Left kidney (tissue), 2 donors: ENCODE data around the gene JAG1. TPM values are rescaled to one million over a fixed set of nuclear protein-coding genes. Genes with fewer than 3 reads are reported as not detected.

ENCODE experiments used
- DNase-seq: peaks from one replicate; pipeline ENCODE4 v3.0.0-alpha.2; 2013
- polyA plus RNA-seq: library from polyadenylated mRNA; unstranded; fragments of 120-200 nt; gene quantifications from one replicate; pipeline ENCODE4 v1.2.1, GENCODE V29; 2013; ENCODE audit not compliant: insufficient read length

JAG1 gene
- polyA plus RNA-seq, 1 donor: 213 TPM

DNA sequence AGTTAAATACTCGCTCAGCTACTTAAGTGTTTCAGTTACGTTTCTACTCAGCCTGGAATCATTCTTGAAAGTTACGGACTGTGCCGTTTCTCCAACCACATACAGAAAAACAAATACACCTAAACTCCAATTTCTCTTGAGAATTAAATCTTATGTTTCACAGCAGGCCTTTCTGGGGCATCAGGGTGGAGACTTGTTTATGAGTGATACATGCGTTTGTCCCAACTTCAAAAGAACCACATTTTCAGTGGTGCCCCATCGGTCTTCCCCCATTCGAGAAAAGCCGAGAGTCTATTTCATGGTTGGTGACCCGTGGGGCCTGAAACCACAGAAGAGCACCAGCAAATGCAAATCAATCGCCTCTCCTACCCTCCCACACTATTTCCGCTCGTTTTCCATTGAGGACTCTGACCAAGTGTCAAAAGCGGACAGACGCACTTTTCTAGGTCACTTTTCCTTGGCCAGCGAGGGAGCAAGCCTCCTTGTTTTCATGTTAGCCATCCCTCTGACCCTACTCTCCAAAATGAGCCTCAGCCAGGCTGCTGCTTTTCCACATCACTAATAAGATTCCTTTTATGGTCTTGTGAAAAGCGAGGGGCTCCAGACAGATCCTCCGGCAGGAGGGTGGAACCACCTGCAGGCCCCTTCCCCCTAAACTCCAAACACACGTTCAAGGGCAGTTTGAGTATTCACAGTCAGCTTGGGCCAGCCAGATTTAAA is 3.1 kb downstream of the JAG1 start:
- DNase-seq: no peak

DNA sequence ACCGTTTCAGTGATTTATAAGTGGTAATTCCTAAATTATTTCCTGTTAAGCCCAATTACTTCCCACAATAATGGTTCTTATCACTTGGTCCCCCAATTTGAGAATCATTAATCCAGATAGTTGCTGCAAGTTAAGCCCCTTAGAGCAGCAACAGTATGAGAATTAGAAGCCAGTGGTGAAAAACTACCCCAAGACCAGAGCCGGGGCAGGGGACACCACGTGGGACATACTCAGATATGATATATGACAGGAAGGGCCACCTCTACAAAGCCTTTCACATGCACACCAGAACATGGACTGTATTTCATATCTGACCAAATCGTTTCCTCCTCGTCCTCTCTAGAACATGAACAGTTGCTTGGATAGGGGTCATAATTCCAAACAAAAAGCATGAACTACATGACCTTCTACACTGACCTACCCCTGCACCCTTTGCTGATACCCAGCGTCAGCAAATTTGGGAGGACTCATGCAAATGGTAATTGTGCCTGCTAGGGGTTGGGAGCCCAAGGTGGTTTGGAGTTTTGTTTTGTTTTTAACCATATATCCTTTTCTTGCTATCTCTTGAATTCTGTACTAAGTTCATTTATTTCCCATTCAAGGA is 3.9 kb downstream of the JAG1 start:
- no peak for DNase-seq

DNA sequence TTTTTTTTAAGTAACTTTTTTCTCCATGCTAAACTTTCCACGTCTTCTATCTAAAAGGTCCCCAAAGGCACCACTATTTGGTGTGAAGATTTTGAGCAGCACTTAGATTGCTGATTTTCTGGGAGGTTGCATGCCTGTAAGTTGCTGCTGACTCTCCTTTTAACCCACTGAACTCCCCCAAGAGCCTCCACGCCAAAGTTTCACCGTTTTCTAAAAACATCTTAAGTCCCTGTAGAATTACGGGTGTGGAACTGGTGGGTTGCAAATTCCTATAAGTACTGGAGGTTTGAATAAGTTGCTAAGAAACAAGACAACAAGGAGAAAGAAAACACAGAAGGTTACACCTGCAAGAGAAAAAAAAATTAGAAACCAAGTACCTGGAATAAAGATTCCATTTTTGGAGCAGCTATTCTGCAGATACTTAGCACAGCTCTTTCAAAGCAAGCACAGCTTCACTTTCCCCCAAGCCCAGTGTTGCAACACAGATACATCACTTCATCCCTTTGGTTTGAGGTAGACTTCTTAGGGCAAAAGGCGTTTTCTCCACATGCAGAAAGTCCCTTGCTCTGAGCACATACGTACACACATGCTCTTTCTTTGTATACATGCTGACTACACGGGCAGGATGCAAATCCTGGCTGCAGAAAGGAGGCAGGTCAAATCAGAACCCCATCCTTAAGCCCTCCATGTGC is 5.0 kb downstream of the JAG1 start:
- DNase-seq: no peak

DNA sequence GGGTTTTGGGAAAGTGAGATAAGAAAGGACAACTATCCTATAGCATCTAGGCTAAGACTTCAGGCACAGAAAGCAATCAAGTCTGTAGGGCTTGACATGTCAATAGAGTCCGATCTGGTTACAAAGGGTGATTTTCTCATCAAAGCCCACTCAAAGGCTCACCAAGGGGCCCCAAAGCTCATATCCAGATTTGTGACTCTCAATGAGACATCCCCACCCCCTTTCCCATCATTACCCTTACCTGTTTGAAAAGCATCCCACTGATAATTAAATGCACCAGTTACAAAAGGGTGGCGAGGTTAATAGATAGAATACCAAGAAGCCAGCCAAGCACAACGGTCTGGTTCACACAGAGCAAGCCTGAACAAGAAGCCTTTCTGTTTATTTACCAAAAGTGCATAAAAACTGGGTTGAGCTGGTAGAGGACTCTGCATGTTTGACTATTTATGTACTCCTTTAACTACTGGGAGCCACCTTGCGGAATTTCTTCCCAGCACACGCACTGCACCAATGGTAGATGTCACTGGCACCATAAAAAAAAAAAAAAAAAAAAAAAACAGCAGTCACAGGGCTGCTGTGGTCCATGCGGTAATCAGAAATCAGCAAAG is 6.1 kb downstream of the JAG1 start:
- DNase-seq: no peak

DNA sequence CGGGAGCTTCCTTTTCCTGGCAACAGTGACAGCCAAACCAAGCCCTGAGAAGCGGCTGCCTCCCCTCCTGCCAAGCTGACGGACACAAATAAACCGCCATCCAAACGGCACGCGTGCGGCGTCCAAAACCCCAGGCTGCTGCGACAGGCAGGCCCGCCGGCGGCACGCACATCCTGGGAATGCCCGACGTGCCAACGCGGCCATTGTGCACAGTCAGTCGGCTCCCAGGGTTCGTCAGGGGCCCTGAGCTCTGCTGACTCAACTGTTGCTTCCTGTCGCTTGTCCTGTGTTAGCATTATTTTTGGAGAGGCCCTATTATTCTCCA is 6.8 kb downstream of the JAG1 start:
- DNase-seq: no peak

DNA sequence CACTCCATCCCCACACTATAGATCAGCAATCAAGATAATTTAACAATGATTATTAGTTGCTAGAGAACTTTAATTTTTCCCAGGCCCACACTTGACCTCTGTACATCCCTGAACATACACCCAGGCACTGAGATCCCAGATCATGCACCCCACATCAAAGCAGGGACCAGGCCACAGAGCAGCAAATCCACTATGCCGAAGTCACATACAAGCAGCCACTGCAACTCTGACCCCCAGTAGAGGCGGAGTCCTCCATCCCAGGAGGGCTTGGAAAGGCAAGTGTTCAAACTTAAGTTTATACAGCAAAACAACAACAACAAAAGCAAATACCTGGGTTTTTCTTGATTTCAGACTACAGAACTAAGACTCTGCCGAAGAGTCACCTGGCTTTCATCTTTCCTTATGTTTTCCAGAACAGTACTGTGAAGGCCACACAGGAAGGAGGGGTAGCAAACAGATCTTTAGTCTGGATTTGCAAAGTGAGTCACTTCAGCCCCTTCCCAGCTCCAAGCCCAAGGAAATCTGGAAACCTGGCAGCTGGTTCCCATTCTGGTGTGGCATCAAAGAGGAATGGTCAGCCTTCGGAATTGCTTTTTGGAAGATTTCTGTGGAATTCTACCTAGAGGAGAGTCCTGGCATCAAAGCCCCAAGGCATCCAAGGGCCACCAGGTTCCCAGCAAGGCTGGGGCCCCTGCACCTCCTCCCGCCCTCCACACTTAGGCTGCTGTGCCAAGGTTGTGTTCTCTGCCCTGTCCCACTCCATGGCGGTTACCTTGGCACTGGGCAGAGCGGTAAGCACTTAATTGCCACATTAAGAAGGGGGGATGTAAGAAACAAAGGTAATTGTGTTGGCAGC is 7.3 kb downstream of the JAG1 start:
- DNase-seq: no peak

DNA sequence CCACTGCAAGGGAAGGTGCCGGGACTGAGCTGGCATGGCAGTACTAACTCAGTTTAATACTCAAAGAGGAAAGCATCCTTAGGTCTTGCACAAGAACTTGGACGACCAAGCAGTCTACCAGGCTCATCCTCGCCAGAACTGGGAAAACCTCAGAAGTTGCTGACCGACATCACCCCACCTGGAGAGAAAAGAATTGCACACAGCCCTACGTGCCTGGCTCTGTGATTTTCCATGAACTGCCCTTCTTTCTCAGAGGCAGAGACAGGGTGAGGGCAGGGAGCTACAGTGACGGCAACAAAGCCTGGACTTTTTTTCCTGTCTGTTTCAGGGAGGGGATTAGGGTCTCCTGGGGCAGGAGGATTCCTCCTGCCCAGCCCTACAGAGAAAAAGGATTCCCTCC is 8.0 kb downstream of the JAG1 start:
- DNase-seq: no peak

DNA sequence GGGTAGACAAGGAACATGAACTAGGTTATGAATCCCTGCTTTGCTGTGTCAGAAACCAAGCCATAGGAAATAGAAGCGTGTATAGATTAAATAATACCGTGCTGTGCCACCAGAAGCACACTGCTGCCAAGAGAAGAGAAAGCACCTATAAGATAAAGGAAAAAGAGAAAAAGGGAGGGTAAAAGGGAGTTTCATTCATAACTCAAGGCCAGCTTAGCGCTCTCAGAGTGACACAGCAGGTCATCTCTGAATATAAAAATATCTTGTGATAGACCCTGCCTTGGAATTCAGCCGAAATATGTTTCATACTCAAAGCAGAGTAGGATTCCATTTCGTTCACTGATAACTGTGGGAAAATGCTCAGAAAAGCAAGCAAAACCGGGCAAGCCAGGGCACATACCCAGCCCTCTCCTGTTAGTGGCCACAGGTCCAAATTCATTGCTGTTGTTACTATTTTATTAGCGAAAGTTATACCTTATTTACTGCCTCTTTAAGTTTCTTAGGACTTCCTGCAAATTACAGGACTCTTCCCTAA is 8.7 kb downstream of the JAG1 start:
- no peak for DNase-seq

DNA sequence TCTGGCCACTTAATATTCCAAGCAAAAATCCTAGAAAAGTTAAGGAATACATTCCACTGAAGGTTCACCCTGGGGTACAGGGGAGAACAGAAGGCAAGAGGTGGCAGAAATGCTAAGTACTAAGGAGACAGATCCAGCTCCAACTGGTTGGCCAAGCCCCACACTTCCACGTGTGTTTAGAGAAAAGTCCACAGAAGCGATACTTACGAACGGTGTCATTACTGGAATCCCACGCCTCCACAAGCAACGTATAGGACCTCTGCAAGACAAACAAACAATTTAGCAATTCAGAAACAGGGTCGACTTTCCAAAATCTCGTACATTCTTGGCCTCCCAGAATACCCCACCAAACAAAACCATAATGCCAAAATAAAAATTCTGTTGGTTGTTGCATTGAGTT is 10.0 kb downstream of the JAG1 start:
- no peak for DNase-seq

DNA sequence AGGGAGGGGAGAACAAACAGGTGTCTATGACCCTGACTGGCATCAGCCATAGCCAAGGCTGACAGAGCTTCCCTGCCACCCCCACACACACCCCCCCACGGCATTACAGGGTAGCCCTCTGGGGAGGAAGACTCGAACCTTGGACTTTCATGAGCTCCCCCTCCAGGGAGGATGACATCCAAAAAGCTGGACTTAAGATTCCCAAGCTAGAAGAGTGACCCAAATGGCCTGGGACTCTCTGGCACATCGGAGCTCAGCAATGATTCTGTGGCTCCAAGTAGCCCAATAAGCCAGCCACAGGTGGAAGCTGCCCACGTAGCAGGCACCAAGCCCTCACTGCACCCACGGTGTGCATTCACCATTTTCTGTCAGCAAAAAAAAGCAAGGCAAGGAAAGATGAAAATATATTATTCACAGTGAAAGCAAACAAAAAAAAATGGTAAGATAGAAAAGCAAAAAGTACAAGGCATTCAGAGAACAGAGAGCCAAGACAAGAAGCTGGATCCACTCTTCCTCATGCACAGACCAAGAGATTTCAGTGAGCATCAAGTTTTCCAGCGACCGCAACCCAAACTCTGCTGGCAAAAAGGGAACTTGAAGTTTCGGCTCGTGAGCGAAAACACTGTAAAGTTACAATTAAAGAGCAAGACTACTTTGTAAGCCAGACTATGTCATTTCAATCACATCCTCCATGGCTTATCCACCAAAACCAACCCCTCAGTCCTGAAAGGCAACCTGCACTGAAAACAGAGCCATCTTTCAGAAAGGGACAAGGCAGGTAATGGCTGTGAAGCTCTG is 10.9 kb downstream of the JAG1 start:
- no peak for DNase-seq

DNA sequence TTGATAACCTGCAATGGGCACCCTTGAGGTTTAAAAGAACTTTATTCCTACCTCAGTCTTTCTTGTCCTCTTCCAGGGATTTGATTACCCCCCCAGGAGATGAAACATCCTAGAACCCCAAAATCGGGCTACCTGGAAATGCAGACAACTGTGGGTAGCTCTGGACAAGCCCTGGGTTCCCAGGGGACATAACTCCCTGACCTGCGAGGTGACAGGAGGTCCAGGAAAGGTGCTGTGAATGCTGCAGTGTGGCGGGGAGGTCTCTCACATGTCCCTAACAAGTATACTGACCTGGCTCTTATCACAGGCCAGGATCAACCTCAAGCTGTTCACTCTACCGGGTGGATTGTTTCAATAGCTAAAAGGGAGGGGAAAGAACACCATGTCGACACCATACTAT is 11.6 kb downstream of the JAG1 start:
- no peak for DNase-seq

DNA sequence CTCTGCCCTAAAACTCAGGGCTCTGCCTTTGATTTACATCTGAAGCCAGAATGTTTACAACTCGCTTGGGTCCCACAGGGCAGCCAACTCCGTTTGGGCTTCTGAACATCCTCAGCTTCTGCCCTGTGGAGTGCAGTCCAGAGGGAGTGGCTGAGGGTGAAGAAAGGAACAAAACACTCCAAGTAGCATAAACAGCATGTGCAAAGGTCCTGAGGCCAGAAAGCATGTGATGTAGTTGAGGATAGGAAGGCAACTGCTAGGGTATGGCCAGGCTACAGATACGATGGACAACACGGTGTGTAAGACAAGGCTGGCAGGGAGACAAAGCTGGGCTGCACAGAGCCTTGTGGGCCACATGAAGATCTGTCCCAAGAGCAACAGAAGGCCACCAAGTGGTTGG is 12.5 kb downstream of the JAG1 start:
- DNase-seq: no peak

DNA sequence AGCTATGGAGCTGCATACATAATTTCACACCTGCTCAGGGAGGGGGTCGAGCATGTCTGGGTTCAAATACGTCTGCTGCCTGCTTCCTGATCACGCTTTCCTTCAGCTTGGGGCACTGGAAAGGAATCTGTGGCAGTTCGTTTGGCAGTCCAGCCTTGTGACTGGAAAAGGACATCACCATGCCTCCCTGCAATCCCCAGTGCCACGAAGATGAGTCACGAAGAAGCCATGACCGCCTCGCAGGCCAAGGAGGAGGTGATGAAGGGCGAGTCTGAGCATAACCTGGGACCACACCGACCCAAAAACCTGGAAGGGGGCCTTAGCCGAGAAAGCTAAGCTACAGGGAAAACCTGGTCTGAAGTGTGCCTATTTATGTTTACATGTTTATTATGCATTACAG is 13.1 kb downstream of the JAG1 start:
- no peak for DNase-seq

DNA sequence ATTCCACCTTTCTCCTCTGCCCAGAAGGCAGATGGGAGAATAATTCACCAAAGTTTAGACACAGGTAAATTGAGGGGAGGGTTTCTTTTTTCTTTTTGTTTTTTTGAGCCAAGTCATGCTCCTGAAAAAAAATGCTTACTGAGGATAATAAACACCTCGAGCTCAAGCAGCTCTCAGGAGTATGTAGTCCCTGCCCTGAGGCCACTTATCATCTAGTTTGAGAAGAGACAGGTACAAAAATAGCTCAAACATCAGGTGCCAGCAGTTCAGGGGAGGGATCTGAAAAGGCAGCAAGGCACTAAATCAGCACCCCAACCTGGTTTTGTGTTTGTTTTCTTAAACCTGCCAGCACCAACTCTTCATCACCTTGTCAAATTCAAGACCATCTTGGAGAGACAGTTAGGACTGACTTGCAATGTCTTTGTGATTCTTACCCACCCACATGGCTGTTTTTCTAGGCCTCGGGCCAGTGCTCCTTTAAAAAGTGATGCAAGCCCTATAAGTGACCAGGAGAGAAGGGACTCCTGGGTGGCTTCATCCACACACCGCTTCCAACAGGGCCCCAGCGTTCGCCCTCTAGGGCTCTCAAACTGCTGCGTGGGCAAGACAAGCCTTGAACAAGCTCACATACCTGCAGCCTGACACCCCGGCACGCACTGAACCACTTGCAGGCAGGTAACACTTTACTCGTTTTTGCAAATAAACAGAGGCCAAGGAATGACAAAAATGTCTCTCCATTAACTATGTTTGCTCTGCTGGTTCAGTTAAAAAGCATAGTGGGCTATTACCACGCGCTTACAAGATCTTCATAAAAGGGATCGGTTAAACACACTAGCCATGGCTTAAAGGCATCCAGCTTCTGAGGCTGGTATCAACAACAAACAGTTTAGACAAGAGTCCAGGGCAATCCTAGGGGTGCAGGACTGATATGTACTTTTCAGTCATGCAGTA is 13.9 kb downstream of the JAG1 start:
- no peak for DNase-seq

DNA sequence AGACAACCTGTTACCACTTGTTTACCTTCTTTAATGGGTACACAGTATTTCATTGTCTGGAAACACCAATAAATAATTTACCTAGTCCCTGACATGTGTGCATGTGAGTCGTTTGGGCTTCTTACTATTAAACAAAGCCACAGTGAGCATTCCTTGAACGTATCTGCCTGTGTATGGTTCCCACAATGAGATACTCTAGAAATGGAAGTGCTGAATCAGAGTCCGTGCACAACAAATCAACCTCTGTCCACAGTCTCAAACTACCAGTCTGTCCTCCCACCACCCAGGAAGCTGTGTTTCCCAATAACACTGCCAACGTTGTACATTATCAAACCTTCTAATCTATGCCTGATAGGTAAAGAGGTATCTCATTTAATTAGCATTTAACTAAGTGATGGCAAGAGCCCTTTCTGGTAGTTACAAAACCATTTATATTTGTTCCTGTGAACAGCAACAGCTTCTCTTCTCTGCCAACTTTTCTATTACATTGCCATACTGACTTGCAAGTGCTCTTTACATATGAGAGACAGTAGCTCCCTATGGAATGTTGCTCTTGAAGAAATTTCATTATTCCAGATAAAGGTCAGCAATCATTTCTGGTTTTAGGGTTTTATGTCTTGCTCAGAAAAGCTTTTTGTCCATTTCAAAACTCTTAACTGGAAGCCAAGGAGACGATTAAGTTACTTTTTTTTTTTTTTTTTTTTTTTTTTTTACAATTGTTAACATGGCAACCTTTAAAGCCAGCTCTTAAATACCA is 14.7 kb downstream of the JAG1 start:
- DNase-seq: no peak

DNA sequence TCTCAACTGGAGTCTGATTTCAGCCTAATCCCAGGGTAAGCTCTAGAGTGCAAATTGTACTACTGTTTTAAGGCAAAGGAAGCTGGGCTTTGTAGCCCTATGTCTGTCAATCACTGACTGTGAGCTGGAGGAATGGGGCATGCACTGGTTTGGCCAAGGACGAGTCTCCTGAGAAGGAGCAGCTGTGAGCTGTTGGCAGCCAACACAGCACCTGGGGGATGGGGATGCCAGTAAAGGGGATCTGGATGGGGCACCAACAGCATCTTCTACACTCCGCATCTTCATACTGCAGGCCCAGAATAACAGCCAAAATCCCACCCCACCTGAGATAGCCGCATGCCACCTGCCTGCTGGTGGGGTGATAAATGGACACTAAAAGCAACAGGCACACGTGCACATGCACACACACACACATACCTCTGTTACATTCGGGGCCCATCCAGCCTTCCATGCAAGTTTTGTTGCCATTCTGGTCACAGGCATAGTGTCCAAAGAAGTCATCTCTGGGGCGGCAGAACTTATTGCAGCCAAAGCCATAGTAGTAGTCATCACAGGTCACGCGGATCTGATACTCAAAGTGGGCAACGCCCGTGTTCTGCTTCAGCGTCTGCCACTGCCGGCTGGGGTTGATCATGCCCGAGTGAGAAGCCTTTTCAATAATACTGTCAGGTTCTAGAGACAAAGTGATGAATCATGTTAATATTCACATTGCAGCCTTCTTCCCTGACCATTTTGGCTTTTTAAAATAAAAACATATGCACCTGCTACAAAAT is 15.6 kb downstream of the JAG1 start:
- no peak for DNase-seq

DNA sequence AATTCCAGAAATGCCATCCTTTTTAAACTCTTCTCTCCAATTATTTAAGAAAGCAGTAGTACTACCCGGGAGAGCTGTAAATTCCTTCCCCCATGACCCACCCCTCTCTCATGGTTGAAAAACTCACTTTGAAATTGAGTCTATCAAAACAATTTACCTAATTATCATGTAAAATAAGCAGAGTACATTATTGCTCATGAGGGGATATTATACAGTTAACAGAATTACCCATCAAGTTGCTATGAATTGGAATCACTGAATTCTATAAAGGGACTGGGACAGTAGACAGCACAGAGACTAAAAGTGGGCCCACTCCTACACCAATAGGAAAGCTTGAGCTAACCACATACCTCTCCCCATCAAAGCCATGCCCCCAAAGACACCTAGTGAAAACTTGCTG is 16.3 kb downstream of the JAG1 start:
- no peak for DNase-seq
